ENCODE data around the gene EVL. TPM values are rescaled to one million over a fixed set of nuclear protein-coding genes. Genes with fewer than 3 reads are reported as not detected.
A peak's percentile ranks its signal among the peaks of the same experiment; 100 is the strongest.

EVL gene
- total RNA-seq, 2 experiments from 2014 or later = 660 to 678 TPM

DNA sequence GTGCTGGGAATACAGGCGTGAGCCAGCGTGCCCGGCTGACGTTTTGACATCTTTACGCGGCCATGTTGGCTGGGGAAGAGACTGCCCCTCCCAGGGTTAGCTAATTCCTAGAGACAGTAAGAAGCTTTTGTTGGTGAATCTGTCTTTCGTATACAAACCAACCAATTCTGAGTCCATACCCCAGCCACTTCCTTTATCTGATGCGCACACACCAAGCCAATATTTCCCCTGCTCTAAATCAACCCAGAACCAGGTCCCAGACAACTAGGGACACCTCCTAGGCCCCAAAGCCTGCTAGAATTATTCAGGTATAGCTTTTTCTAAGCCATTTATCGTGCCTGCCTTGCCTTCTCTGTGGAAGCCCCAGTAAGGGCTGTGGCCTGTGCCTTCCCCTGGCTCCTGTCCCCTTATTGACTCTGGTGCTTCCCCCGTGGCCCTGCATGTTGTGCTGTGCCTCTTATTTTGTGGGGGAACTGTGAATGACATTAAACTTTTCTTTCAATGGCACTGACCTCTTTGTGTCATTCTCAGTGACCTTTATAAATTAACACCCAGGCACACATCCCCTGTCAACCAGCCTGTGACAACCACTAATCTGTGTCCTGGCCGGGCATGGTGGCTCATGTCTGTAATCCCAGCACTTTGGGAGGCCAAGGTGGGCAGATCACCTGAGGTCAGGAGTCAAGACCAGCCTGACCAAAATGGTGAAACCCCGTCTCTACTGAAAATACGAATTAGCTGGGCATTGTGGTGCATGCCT lies 10.7 kb upstream of the EVL start:
- Histone ChIP-seq H3K27me3 (ENCODE audit: control insufficient read depth in 1 of 2, insufficient read depth in 2 of 2, low read length in 2 of 2) (no peaks in the 10 kb centered on the region), H3K27ac (ENCODE audit: low read depth in 1 of 2, low read length in 2 of 2) (no peak overlapping the region), H3K9me3 (ENCODE audit: control insufficient read depth in 1 of 2, insufficient read depth in 1 of 2, low read length in 2 of 2) (no peaks in the 10 kb centered on the region), H3K36me3 (ENCODE audit: insufficient read depth, low read length) (peaks cover under 1% of the 10 kb centered on the region), H3K4me3 (ENCODE audit: low read length) (no peak overlapping the region), H3K4me1 (ENCODE audit: insufficient read depth, low read length) (peaks cover 24% of the 10 kb centered on the region)
- ATAC-seq (ENCODE audit: poor library complexity) (no peak), DNase-seq (no peak)
- Mint-ChIP-seq H3K36me3 (ENCODE audit: low read depth) (no peaks in the 10 kb centered on the region), H3K4me3 (no peak overlapping the region), H3K27ac (no peak overlapping the region), H3K9me3 (no peaks in the 10 kb centered on the region), H3K27me3 (no peaks in the 10 kb centered on the region), H3K4me1 (ENCODE audit: low read depth) (peaks cover 29% of the 10 kb centered on the region)
- TF ChIP-seq, protein P1, sequence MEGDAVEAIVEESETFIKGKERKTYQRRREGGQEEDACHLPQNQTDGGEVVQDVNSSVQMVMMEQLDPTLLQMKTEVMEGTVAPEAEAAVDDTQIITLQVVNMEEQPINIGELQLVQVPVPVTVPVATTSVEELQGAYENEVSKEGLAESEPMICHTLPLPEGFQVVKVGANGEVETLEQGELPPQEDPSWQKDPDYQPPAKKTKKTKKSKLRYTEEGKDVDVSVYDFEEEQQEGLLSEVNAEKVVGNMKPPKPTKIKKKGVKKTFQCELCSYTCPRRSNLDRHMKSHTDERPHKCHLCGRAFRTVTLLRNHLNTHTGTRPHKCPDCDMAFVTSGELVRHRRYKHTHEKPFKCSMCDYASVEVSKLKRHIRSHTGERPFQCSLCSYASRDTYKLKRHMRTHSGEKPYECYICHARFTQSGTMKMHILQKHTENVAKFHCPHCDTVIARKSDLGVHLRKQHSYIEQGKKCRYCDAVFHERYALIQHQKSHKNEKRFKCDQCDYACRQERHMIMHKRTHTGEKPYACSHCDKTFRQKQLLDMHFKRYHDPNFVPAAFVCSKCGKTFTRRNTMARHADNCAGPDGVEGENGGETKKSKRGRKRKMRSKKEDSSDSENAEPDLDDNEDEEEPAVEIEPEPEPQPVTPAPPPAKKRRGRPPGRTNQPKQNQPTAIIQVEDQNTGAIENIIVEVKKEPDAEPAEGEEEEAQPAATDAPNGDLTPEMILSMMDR (IDR thresholded peaks at IDR 0.05) = no peak
- CTCF ChIA-PET = interaction anchor here (1.6 kb wide), 1 partner anchor 138 kb away, joined by 4 read pairs; no protein-coding TSS in a partner anchor
- POLR2A ChIA-PET = interaction anchor here (31.0 kb wide), 1 partner anchor 34 kb away, joined by 1638 read pairs; the partner anchor contains the start of gene EVL
- intact Hi-C loops (cut with DNase I, micrococcal nuclease) = loop anchor here in 1 of 2 experiments (5.0 kb wide), 2 partner anchors 72 to 323 kb away; partner anchors contain the start of gene WDR25

DNA sequence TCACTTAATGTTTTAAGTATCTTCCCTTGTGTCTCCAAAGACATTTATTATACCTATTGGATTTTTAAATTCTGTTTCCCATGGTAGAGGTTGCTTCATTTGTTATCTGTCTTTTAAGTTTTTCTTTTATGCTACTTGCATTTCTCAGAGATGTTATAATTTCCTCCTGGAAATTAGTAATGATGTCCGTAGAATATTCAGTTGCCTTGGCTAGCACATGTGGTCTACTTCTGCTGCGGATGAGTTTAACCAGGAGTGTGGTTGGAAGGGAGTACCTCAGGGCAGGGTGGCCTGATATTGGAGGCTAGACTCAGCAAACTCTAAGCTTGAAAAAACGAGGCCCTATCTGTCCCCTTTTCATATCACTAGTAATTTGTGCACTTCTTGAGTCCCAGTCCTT lies 8.8 kb upstream of the EVL start:
- H3K27ac Mint-ChIP-seq = peak overlapping the region; percentile 78

More for the DNA sequence above, 8.8 kb upstream of the EVL start:
- TF ChIP-seq, protein P1 (IDR thresholded peaks at IDR 0.05) = no peak
- H3K4me1 Mint-ChIP-seq (ENCODE audit: low read depth) = peaks cover 44% of the 10 kb centered on the region
- H3K27me3 ChIP-seq (ENCODE audit: control insufficient read depth in 1 of 2, insufficient read depth in 2 of 2, low read length in 2 of 2) = no peaks in the 10 kb centered on the region
- no peaks in the 10 kb centered on the region for H3K27me3 Mint-ChIP-seq
- H3K4me3 Mint-ChIP-seq = no peak overlapping the region
- ATAC-seq (ENCODE audit: poor library complexity) = no peak
- H3K27ac ChIP-seq (ENCODE audit: low read depth in 1 of 2, low read length in 2 of 2) = peak overlapping the region in 1 of 2 donors; percentile 39
- no peak overlapping the region for H3K4me3 ChIP-seq (ENCODE audit: low read length)
- no peaks in the 10 kb centered on the region for H3K9me3 Mint-ChIP-seq
- DNase-seq = no peak
- ChIA-PET POLR2A (interaction anchor here (31.0 kb wide), 1 partner anchor 32 kb away, joined by 1638 read pairs; the partner anchor contains the start of gene EVL), CTCF (interaction anchor here (0.8 to 3.5 kb wide), 13 partner anchors 9 to 137 kb away, joined by 3 to 29 read pairs (median 7); no protein-coding TSS in a partner anchor)
- intact Hi-C loops (cut with DNase I, micrococcal nuclease) = loop anchor here (2.0 to 5.0 kb wide), 3 partner anchors 74 to 321 kb away; partner anchors contain the start of gene WDR25 (in 1 of the 2)
- H3K36me3 ChIP-seq (ENCODE audit: insufficient read depth, low read length) = peaks cover 2% of the 10 kb centered on the region
- H3K36me3 Mint-ChIP-seq (ENCODE audit: low read depth) = no peaks in the 10 kb centered on the region
- H3K9me3 ChIP-seq (ENCODE audit: control insufficient read depth in 1 of 2, insufficient read depth in 1 of 2, low read length in 2 of 2) = no peaks in the 10 kb centered on the region
- peaks cover 42% of the 10 kb centered on the region for H3K4me1 ChIP-seq (ENCODE audit: insufficient read depth, low read length)
